Globus pallidus (tissue), 1 donor: ENCODE data around the gene CELSR1.
"Not testable (repeated sequence)": the region's sequence is repeated elsewhere in the genome, so short reads cannot be mapped to it uniquely, and the experiment has no call there.

Experiments
- DNase-seq: peaks from one replicate; pipeline ENCODE4 v3.0.0-alpha.2; 2015; ENCODE audit warnings: low spot score

The CELSR1 gene

GRCh38 chr22:46326066-46326680, 211.2 kb downstream of the CELSR1 start:
- no peak for DNase-seq

GRCh38 chr22:46323162-46323561, 214.3 kb downstream of the CELSR1 start:
- no peak for DNase-seq

GRCh38 chr22:46322711-46323110, 214.7 kb downstream of the CELSR1 start:
- no peak for DNase-seq

DNA sequence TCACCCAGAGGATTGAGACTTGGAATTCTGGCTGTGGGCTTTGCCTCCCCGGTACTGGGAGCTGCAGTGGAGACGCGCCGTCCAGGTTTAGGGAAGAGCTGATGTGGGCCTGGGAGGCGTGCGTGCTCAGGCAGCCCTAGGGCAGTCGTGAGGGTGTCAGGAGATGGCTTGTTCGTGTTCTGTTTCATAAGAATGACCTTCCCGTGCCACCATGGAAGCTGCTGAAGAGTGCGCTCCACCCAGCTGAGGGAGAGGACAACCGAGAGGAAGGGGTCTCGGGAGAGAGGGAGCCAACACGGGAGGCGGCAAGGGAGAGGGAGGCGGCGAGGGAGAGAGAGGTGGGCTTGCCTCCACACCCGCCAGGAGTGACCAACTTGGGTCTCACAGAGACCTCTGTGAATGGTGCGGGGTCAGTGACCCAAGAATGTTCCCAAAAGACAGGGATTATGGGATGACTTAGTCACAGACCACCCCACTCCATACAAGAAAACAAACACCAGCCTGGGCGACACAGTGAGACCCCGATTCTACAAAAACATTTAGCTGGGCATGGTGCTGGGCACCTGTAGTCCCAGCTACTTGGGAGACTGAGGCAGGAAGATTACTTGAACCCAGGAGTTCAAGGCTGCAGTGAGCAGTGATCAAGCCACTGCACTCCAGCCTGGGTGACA, 216.6 kb downstream of the CELSR1 start:
- no peak for DNase-seq

GRCh38 chr22:46320166-46320710, 217.2 kb downstream of the CELSR1 start:
- no peak for DNase-seq

DNA sequence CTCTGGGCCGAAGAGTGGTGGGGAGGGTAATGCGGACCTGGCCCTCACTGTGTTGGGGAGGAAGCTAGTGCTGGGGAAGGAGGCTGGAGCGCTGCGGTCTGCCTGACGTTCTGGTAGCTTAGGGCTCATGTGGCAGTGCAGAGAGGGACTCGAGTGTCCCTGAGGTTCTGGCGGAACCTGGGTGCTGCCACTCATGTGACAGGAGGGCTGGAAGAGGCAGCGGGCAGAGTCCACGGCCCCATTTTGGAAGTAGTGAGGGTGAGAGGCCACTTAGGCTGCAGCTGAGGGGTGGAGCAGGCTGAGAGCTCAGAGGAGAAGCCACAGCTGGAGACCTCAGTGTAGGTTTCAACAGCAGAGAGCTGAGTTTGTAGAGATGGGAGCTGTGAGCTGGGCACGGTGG, 218.1 kb downstream of the CELSR1 start:
- no peak for DNase-seq

GRCh38 chr22:46318576-46318975, 218.8 kb downstream of the CELSR1 start:
- DNase-seq = no peak

GRCh38 chr22:46317646-46318045, 219.8 kb downstream of the CELSR1 start:
- DNase-seq = no peak

DNA sequence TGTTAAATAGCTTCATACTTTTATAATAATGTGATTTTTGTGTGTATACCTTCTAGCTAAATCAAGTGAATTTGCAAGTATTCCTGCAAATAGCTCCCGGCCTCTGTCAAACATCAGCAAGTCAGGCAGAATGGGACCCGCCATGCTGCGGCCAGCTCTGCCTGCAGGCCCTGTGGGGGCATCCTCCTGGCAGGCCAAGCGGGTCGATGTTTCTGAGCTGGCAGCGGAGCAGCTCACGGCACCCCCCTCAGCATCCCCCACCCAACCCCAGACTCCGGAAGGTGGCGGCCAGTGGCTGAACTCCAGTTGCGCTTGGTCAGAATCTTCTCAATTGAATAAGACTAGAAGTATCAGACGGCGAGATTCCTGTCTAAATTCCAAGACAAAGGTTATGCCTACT, 221.4 kb downstream of the CELSR1 start:
- no peak for DNase-seq

DNA sequence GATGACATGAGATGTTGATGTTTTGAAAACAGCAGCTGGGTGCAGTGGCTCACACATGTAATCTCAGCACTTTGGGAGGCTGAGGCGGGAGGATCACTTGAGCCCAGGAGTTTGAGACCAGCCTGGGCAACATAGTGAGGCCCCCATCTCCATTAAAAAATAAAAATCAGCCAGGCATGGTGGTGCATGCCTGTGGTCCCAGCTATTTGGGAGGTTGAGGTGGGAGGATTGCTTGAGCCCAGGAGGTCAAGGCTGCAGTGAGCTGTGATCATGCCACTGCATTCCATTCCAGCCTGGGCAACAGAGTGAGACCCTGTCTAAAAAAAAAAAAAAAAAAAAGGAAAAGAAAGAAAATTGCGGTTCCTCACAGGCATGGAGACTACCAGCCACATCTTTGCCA, 224.6 kb downstream of the CELSR1 start:
- not testable (repeated sequence) for DNase-seq

DNA sequence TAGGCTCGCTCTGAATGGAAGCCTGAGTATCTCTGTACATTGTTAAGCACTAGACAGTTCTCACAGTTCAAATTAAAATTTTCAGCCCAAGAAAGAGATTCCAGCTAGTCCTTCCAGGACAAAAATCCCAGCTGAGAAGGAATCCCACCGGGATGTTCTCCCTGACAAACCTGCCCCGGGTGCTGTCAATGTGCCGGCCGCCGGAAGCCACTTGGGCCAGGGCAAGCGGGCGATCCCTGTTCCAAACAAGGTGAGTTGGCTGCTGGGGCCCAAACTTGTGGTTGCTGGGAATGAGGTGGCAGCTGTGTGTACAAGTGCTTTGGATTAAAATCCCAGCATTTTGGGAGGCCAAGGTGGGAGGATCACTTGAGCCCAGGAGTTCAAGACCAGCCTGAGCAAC, 225.4 kb downstream of the CELSR1 start:
- no peak for DNase-seq
